GM12873 (cell line): ENCODE results near the gene DGCR8.

ENCODE experiments used
- TF ChIP-seq, protein P1 (sequence below): IDR thresholded peaks from 2 replicates; pipeline ENCODE4 v1.5.1; 2012; ENCODE audit warnings: low read depth, mild to moderate bottlenecking, moderate library complexity, low read length, control low read depth; ENCODE audit not compliant: insufficient read depth; ENCODE audit errors: missing control alignments

Gene DGCR8

DNA sequence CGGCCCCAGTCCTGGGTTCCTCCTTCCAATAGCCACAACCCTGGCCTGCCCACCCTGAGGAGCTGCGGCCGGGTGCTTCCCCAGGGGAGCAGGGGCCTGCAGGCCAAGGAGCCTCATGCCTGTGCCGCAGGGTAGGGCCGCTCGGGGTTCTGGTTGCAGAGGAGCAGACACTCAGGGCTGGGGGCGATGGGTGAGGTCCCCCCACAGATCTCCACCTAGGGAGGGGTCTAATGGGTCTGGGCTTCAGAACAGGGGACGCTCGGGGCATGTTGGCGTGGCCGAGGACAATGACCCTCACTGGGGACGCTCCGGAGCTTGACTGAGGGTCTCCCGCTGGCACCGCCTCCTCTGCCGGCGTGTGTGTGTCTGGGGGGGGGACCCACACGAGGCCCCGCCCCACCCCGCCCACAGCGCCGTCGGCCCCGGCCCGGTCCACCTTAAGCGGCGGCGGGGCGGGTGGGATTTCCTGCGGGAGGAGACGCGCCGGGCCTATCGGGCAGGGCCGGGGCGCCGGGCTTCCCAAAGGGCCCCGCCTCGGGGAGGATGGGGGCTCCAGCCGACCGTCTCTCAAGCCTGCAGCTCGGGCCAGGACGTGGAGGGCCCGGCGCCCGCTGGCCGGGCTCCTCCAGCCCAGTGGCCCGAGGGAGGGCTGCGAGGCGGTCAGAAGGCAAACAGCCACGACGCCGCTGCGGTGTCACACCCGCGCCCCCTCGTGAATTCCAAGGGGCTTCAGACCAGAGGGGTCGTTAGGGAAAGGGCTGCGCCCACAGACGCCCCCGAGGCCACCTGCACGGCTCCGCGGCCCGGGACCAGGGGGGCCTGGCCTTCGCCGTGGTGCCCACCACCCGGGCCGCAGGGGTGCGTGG is 50.9 kb downstream of the DGCR8 start:
- TF ChIP-seq, protein P1, sequence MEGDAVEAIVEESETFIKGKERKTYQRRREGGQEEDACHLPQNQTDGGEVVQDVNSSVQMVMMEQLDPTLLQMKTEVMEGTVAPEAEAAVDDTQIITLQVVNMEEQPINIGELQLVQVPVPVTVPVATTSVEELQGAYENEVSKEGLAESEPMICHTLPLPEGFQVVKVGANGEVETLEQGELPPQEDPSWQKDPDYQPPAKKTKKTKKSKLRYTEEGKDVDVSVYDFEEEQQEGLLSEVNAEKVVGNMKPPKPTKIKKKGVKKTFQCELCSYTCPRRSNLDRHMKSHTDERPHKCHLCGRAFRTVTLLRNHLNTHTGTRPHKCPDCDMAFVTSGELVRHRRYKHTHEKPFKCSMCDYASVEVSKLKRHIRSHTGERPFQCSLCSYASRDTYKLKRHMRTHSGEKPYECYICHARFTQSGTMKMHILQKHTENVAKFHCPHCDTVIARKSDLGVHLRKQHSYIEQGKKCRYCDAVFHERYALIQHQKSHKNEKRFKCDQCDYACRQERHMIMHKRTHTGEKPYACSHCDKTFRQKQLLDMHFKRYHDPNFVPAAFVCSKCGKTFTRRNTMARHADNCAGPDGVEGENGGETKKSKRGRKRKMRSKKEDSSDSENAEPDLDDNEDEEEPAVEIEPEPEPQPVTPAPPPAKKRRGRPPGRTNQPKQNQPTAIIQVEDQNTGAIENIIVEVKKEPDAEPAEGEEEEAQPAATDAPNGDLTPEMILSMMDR, result no peak

DNA sequence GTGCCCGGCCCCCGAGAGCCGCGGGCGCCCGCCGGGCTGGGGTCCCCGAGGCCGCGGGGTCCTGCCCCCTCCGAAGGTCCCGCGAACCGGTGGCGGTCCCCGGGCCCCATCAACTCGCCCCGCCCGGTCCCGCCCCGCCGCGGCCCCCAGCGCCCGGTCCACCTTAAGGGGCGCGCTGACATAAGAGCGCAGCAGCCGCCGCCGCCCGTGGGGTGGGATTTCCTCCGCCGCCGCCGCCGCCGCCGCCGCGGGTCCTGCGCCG is 51.5 kb downstream of the DGCR8 start, which contains the start of gene ZDHHC8:
Gene ZDHHC8 (plus strand): TSS at position 208 of the 262 bp plus-strand sequence. CDS start 144 bp downstream, outside the sequence.
- TF ChIP-seq, protein P1, result no peak

DNA sequence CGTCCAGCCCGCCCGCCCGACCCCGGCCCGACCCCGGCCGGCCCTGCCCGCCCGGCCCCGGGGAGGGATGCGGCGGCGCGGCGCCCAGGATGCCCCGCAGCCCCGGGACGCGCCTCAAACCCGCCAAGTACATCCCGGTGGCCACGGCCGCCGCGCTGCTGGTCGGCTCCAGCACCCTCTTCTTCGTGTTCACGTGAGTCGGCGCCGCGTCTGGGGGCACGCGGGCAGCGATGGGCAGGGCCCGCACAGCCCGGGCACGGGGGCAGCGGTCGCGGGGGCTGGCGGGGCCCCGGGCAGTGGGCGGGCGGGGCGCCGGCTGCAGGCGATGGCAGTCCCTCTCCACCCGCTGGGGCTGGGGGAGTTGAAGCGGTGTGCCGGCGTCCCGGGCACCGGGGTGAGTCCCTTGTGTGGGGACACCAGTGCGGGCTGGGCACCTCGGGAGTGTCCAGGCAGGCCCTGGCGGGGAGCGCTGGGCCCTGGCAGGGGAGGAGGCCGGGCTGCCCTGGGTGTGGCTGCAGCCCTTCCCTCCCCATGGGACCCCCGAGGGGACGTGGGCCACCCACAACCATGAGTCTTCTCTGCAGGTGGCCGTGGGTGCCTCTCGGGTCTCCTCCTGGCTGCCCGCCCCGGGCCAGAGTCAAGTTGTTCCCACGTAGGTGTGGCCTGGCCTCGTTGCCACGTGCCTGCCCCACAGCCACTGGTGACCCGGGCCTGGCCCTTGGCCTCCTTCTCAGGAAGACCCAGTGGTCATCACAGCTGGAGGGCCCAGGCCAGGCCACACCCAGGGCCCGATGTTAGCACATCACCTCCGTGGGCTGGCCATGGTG is 52.0 kb downstream of the DGCR8 start:
- TF ChIP-seq, protein P1, result no peak

DNA sequence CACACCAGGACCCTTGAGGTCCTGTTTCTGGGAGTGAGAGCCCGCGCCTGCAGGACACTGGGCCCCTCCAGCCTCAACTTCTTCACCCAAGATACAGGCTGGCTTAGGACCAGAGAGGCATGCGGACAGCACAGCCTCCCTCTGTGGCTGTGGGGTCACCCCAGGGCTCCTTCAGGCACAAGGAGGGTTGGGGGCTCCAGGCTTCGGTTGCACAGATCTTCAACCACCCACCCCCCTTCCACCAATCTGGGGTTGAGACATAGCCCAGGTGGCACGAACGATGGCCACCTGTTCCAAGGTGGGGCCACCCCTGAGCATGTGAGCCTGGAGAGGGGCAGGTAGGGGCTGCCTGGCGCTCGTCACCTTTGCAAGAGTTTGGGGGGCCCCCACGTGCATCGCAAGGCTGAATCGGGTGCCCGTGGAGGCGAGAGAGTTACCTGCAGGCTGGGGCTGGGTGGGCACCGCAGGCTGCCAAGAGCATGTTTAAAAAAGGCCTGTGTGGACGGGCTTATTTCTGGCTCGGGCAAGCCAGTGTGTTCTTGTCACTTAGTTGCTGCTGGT is 52.7 kb downstream of the DGCR8 start:
- TF ChIP-seq, protein P1, result no peak

DNA sequence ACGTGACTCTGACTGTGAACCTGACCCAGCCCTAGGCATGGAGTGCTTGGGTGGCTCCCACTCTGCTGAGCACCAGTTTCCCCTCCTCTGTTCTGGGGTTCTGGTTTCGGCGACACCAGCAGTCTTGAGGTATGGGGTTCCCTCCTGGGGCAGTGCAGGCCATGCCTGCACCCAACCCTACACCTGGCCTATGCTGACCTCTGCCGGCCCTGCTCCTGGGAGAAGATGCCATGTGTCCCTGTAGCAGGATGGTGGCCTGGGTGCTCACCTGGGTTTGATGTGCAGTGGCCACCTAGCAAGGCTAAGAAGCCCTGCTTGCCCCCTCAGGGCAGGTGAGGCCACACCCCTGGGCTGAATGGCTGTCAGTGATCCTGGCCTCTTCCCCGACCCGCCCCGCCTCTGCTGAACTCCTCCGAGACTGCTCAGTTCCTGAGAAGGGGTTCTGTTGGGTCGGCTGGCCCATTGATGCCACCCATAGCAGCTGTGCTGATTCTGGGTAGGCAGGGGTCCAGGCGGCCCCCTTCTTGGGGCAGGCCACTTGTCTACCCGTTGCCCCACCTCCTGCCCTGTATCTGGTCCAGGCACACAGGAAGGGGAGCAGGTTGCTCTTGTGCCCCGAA is 54.0 kb downstream of the DGCR8 start:
- TF ChIP-seq, protein P1, result no peak

DNA sequence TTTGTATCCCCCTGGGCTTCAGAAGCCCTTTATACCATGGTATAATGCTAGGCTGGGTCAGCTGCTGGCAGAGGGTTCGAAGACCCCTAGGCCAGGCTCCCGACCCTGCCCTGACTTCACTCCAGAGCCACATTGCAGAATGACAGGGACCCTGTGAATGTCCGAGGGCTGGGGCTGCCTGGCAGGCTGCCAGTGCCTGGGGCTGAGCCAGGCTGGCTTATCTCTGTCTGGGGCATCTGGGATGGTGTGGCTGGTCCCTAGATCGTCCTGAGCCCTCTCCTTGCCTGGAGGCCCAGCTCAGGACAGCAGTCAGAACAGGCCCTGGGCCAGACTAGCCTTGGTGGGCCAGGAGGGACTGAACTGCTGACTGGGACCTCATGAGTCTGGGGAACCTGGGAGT is 55.2 kb downstream of the DGCR8 start:
- TF ChIP-seq, protein P1, result no peak
